AG04449 (cell line): ENCODE measurements around the gene HMCES.
"Not testable (repeated sequence)": the region's sequence is repeated elsewhere in the genome, so short reads cannot be mapped to it uniquely, and the experiment has no call there.

Source experiments
- CTCF ChIA-PET: fragments of 350-600 bp; formaldehyde crosslinking; extraction: SDS; loops from one replicate; lab custom pipeline; 2021; ENCODE audit warnings: antibody characterized with exemption; lab: Yijun Ruan, JAX
- POLR2A ChIA-PET: fragments of 400-600, 350-600 bp; formaldehyde crosslinking; extraction: SDS; loops from one replicate; lab custom pipeline; 2020; ENCODE audit warnings: antibody characterized with exemption, inconsistent platforms; lab: Yijun Ruan, JAX
- DNase-seq: peaks from one replicate; pipeline ENCODE4 v3.0.0-alpha.2; 2010; ENCODE audit warnings: low read depth, low spot score
- H3K4me3 ChIP-seq: 2 replicates; pipeline ENCODE4 v1.5.1; 2011; ENCODE audit warnings: low read depth, mild to moderate bottlenecking, control low read depth, low read length
- TF ChIP-seq, protein P1 (sequence below): IDR thresholded peaks from one replicate; pipeline ENCODE4 v1.5.1; 2011; ENCODE audit warnings: mild to moderate bottlenecking, moderate library complexity, low read length, control low read depth, inconsistent platforms; ENCODE audit not compliant: insufficient read depth; ENCODE audit errors: missing control alignments

Gene HMCES

GRCh38 chr3:129347458-129347845, 68.8 kb downstream of the HMCES start:
- ChIA-PET CTCF (no interaction called here), POLR2A (no interaction called here)
- TF ChIP-seq, protein P1, sequence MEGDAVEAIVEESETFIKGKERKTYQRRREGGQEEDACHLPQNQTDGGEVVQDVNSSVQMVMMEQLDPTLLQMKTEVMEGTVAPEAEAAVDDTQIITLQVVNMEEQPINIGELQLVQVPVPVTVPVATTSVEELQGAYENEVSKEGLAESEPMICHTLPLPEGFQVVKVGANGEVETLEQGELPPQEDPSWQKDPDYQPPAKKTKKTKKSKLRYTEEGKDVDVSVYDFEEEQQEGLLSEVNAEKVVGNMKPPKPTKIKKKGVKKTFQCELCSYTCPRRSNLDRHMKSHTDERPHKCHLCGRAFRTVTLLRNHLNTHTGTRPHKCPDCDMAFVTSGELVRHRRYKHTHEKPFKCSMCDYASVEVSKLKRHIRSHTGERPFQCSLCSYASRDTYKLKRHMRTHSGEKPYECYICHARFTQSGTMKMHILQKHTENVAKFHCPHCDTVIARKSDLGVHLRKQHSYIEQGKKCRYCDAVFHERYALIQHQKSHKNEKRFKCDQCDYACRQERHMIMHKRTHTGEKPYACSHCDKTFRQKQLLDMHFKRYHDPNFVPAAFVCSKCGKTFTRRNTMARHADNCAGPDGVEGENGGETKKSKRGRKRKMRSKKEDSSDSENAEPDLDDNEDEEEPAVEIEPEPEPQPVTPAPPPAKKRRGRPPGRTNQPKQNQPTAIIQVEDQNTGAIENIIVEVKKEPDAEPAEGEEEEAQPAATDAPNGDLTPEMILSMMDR = no peak
- H3K4me3 ChIP-seq = no peak overlapping the region
- no peak for DNase-seq

DNA sequence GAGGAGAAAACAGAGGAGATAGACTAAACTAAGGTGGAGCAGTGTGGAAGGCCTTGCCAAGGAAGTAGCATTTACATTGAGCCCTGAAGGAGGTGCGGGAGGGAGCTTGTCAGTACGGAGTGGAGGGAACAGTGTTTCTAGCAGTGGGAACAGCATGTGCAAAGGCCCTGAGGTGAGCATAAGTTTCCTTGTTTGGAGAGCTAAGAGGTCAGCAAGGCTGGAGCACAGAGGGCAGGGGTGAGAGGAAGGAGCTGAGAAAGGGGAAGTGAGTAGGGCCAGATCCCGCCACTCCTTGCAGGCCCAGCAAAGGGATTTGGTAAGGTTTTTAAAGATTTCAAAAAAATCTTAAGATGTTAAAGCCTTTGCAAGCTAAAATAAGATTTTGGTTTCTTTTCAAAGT, 70.1 kb downstream of the HMCES start:
- TF ChIP-seq, protein P1 = no peak
- ChIA-PET POLR2A (no interaction called here), CTCF (interaction anchor here (0.8 to 2.3 kb wide), 2 partner anchors 16 to 35 kb away, joined by 3 to 6 read pairs; no protein-coding TSS in a partner anchor)
- no peak overlapping the region for H3K4me3 ChIP-seq
- no peak for DNase-seq

- CTCF ChIA-PET = interaction anchor here (0.8 to 2.3 kb wide), 2 partner anchors 16 to 34 kb away, joined by 3 to 6 read pairs; no protein-coding TSS in a partner anchor
- POLR2A ChIA-PET, H3K4me3 ChIP-seq, DNase-seq: not testable (repeated sequence)
These were observed 70.5 kb downstream of the HMCES start for GRCh38 chr3:129349169-129349568.

- CTCF ChIA-PET = interaction anchor here (1.1 to 2.3 kb wide), 2 partner anchors 34 to 296 kb away, joined by 3 to 6 read pairs; no protein-coding TSS in a partner anchor
These were observed 71.1 kb downstream of the HMCES start for GRCh38 chr3:129349791-129350190.

DNA sequence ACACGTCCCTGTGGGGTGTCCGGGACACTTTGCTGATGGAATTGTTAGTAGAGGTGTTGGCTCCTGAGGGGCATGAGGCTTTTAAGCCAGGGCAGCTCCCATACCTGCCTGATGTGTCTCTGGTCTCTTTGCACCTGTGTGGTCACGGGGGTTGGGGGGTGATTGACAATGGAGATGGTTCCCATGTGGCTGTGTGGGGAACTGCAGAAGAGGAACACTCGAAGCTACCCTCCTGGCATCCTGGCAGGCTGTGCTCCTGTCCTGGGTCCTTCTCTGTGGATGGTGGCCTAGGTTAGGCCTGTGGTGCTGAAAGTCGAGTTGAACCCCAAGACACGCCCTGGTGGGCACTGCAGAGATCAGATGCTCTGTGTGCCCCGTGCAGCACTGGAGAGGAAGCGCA, 73.4 kb downstream of the HMCES start:
- no peak overlapping the region for H3K4me3 ChIP-seq
- ChIA-PET POLR2A (no interaction called here), CTCF (interaction anchor here (0.7 to 1.8 kb wide), 2 partner anchors 8 to 16 kb away, joined by 3 to 4 read pairs; no protein-coding TSS in a partner anchor)
- TF ChIP-seq, protein P1 = no peak
- DNase-seq = no peak

More at GRCh38 chr3:129349791-129350190, 71.1 kb downstream of the HMCES start:
- POLR2A ChIA-PET = no interaction called here
- DNase-seq = no peak
- TF ChIP-seq, protein P1 = no peak
- no peak overlapping the region for H3K4me3 ChIP-seq

DNA sequence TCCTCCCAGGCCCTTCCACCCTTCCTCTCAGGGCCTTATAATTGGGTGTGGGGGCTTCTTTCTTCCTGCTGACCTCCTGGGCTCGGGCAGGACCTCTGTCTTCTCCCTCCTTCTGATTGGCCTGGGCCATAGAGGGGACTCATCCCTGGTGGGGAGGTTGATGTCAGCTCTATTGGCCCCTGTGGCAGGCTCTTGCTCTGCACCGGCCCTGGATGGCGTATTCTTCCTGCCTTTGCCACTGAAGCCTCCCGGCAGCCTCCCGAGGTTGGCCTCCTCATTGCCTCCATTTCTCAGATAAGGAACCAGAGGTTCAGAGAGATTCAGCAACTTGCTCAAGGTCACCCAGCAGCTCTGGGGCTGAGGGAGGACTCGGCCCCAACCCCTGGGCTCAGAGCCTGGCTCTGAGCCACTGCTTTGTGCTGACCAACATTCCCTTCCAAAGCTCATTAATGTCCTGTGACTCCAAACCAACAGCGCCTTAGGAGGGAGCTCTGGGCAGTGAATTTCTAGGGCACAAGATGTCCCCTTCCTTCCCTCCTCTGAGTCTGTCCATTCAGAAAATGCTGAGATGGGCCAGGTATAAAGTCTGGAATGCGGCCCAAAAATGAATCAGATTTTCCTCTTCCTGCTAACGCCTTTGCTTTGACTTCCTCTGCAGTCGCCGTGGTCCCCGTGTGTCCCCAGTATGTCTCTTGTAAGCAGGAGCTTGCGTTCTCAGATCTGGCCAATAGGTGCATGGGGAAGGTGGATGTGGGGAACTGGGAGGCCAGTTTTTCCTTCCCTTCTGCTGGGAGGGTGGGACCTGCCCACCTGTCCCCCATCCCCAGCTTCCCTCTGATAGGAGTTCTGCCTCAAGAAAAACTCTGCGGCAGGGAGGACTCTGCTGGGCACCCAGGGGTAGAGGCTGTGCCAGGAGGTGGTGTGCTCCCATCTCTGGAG, 74.2 kb downstream of the HMCES start:
- no peak for DNase-seq
- POLR2A ChIA-PET = no interaction called here
- CTCF ChIA-PET = interaction anchor here (0.7 to 1.8 kb wide), 3 partner anchors 9 to 15 kb away, joined by 3 to 4 read pairs (median 3); no protein-coding TSS in a partner anchor
- H3K4me3 ChIP-seq = no peak overlapping the region
- TF ChIP-seq, protein P1 = no peak
